HCT116 (cell line): Measurements from ENCODE around the gene SLC10A7. TPM values are rescaled to one million over a fixed set of nuclear protein-coding genes. Genes with fewer than 3 reads are reported as not detected.

Experiments used
- ATAC-seq: fragments of 200-7000 bp; cut with Tn5 transposase; 2 replicates; pipeline ENCODE4 v1.9.1; 2020; ENCODE audit warnings: mild to moderate bottlenecking, moderate library complexity
- BruUV-seq: library from RNA; stranded (reverse); fragments of 400-500 nt; replicated peaks from 2 replicates; lab custom pipeline; 2021; lab: Mats Ljungman, UMichigan
- CTCF ChIA-PET: fragments of 300-600 bp; sonication (Branson Sonifier 250); formaldehyde crosslinking; loops from one replicate; lab custom pipeline; 2021; ENCODE audit warnings: antibody characterized with exemption; lab: Charles Lee
- POLR2A ChIA-PET: fragments of 300-600, 350-600 bp; sonication (Branson Sonifier 250); formaldehyde crosslinking; loops from one replicate; lab custom pipeline; 2021; ENCODE audit warnings: antibody characterized with exemption; lab: Charles Lee
- RAD21 ChIA-PET, 2 experiments: fragments of 300-600 bp; sonication (Branson Sonifier 250); formaldehyde crosslinking; loops; one replicate each; lab custom pipeline; 2023; ENCODE audit warnings: low total read pairs in 2 of 2; ENCODE audit not compliant: uncharacterized antibody in 2 of 2, unreplicated experiment in 2 of 2, low non-redundant PET in 1 of 2; lab: Charles Lee
- DNase-seq: peaks from one replicate; pipeline ENCODE4 v3.0.0-alpha.2; 2010; ENCODE audit warnings: low read depth, low spot score
- H2AFZ ChIP-seq: fragments of 200-600 bp; shearing (Covaris generic), sonication (generic); 2 replicates; pipeline ENCODE4 v1.6.1; 2017; ENCODE audit warnings: low read depth, mixed run types, mixed read lengths, antibody characterized with exemption, low read length; ENCODE audit not compliant: poor library complexity, severe bottlenecking
- H3K27ac ChIP-seq: 2 replicates; pipeline ENCODE4 v1.5.1; 2012; ENCODE audit warnings: low read depth, low read length
- H3K27me3 ChIP-seq: fragments of 200-600 bp; sonication (generic); 2 replicates; pipeline ENCODE4 v1.6.1; 2016; ENCODE audit warnings: mixed run types, low read length, mixed read lengths; ENCODE audit not compliant: insufficient read depth
- H3K36me3 ChIP-seq, 2 experiments: fragments of 200-500 bp in 1 of 2; fragments of 200-600 bp in 1 of 2; sonication (Bioruptor generic) in 1 of 2; sonication (generic) in 1 of 2; 2 replicates each; pipeline versions ENCODE4 v1.5.1 to v1.6.1; 2014 to 2016; ENCODE audit warnings: low read length in 2 of 2, inconsistent platforms in 1 of 2, mixed read lengths in 1 of 2, mixed run types in 1 of 2; ENCODE audit not compliant: insufficient read depth in 2 of 2, control insufficient read depth in 1 of 2
- H3K4me1 ChIP-seq, 2 experiments: fragments of 200-600 bp in 1 of 2; sonication (generic) in 1 of 2; 2 replicates each; pipeline versions ENCODE4 v1.5.1 to v1.6.1; 2012 to 2017; ENCODE audit warnings: low read length in 2 of 2, inconsistent platforms in 1 of 2, mild to moderate bottlenecking in 1 of 2, mixed read lengths in 1 of 2, mixed run types in 1 of 2, moderate library complexity in 1 of 2; ENCODE audit not compliant: insufficient read depth in 2 of 2, control insufficient read depth in 1 of 2
- H3K4me2 ChIP-seq: fragments of 200-600 bp; sonication (generic); 2 replicates; pipeline ENCODE4 v1.6.1; 2017; ENCODE audit warnings: mixed run types, low read length, mixed read lengths
- H3K4me3 ChIP-seq, 2 experiments: fragments of 200-600 bp in 1 of 2; sonication (generic) in 1 of 2; replicated peaks in 1 of 2; 2 replicates each; pipeline ENCODE4 v1.5.1; 2011 to 2016; ENCODE audit warnings: low read length in 2 of 2, control low read depth in 1 of 2, low read depth in 1 of 2, mild to moderate bottlenecking in 1 of 2, mixed read lengths in 1 of 2, mixed run types in 1 of 2
- H3K79me2 ChIP-seq: fragments of 200-600 bp; sonication (generic); 2 replicates; pipeline ENCODE4 v1.6.1; 2017; ENCODE audit warnings: mild to moderate bottlenecking, mixed run types, low read length, moderate library complexity, mixed read lengths; ENCODE audit not compliant: insufficient read depth
- H3K9ac ChIP-seq: fragments of 200-600 bp; sonication (generic); 2 replicates; pipeline ENCODE4 v1.6.1; 2016; ENCODE audit warnings: low read length, mixed read lengths
- H3K9me2 ChIP-seq: fragments of 200-600 bp; sonication (generic), shearing (Covaris generic); 2 replicates; pipeline ENCODE4 v1.6.1; 2017; ENCODE audit warnings: mixed run types, mild to moderate bottlenecking, moderate library complexity; ENCODE audit not compliant: insufficient read depth
- H3K9me3 ChIP-seq, 2 experiments: fragments of 200-500 bp in 1 of 2; fragments of 200-600 bp in 1 of 2; sonication (Bioruptor generic) in 1 of 2; sonication (generic) in 1 of 2; 2 replicates each; pipeline ENCODE4 v1.6.1; 2014 to 2017; ENCODE audit warnings: low read length in 2 of 2, mixed read lengths in 2 of 2, inconsistent platforms in 1 of 2, low read depth in 1 of 2, mild to moderate bottlenecking in 1 of 2, mixed run types in 1 of 2, moderate library complexity in 1 of 2; ENCODE audit not compliant: control insufficient read depth in 1 of 2, insufficient read depth in 1 of 2
- H4K20me1 ChIP-seq: fragments of 200-600 bp; sonication (generic), shearing (Covaris generic); 2 replicates; pipeline ENCODE4 v1.6.1; 2017; ENCODE audit warnings: mixed run types, mild to moderate bottlenecking, moderate library complexity; ENCODE audit not compliant: insufficient read depth
- CBX3 ChIP-seq: IDR thresholded peaks from 2 replicates; pipeline ENCODE4 v1.6.1; 2012; ENCODE audit warnings: low read depth
- CEBPB ChIP-seq: IDR thresholded peaks from 2 replicates; pipeline ENCODE4 v1.6.1; 2012; ENCODE audit warnings: low read depth
- EGR1 ChIP-seq: IDR thresholded peaks from 2 replicates; pipeline ENCODE4 v1.6.1; 2012; ENCODE audit warnings: low read depth
- ELF1 ChIP-seq: IDR thresholded peaks from 2 replicates; pipeline ENCODE4 v1.6.1; 2012; ENCODE audit warnings: low read depth, borderline replicate concordance
- EZH2phosphoT487 ChIP-seq: fragments of 200-600 bp; IDR thresholded peaks from 2 replicates; pipeline ENCODE4 v1.6.1; 2018; ENCODE audit warnings: antibody characterized with exemption, borderline replicate concordance
- FOSL1 ChIP-seq: IDR thresholded peaks from 2 replicates; pipeline ENCODE4 v1.6.1; 2012; ENCODE audit warnings: low read depth
- JUND ChIP-seq: IDR thresholded peaks from 2 replicates; pipeline ENCODE4 v1.6.1; 2012
- POLR2A ChIP-seq: IDR thresholded peaks from 2 replicates; pipeline ENCODE4 v1.7.0; 2011; ENCODE audit warnings: borderline replicate concordance; ENCODE audit not compliant: insufficient read depth, insufficient read length; ENCODE audit errors: extremely low read depth
- RAD21 ChIP-seq: IDR thresholded peaks from 2 replicates; pipeline ENCODE4 v1.6.1; 2012; ENCODE audit warnings: low read depth, mild to moderate bottlenecking
- SIN3A ChIP-seq: IDR thresholded peaks from 2 replicates; pipeline ENCODE4 v1.6.1; 2012; ENCODE audit warnings: low read depth
- SP1 ChIP-seq: IDR thresholded peaks from 2 replicates; pipeline ENCODE4 v1.6.1; 2012; ENCODE audit warnings: low read depth
- SRF ChIP-seq: IDR thresholded peaks from 2 replicates; pipeline ENCODE4 v1.6.1; 2012; ENCODE audit warnings: low read depth
- YY1 ChIP-seq: IDR thresholded peaks from 2 replicates; pipeline ENCODE4 v1.6.1; 2011; ENCODE audit warnings: low read length, low read depth, moderate library complexity, mild to moderate bottlenecking; ENCODE audit not compliant: insufficient replicate concordance; ENCODE audit errors: extremely low read depth
- ZFX ChIP-seq: fragments of 450-650 bp; IDR thresholded peaks from 2 replicates; pipeline ENCODE4 v1.6.1; 2017
- ZNF274 ChIP-seq: fragments of 200-500 bp; sonication (Bioruptor generic); IDR thresholded peaks from 2 replicates; pipeline ENCODE4 v1.6.1; 2014; ENCODE audit warnings: mild to moderate bottlenecking, low read depth, low read length, inconsistent platforms
- intact Hi-C: fragments of 100-400 bp; cut with micrococcal nuclease; formaldehyde crosslinking; loops from 2 replicates; pipeline ENCODE4 v1.10.0; 2022
- total RNA-seq: library from RNA; stranded (reverse); gene quantifications from one replicate; pipeline ENCODE4 v1.2.1, GENCODE V29; 2021; ENCODE audit not compliant: unreplicated experiment
- TF ChIP-seq, protein P1 (sequence below): IDR thresholded peaks from 2 replicates; pipeline ENCODE4 v1.6.1; 2012
- TF ChIP-seq, protein P2 (sequence below), 3 experiments: fragments of 200-600 bp in 1 of 3; sonication (generic) in 1 of 3; IDR thresholded peaks in 2 of 3; conservative IDR thresholded peaks in 1 of 3; 2 replicates each; pipeline ENCODE4 v1.5.1; 2012 to 2017; ENCODE audit warnings: low read depth in 2 of 3, low read length in 2 of 3, antibody characterized with exemption in 1 of 3, borderline replicate concordance in 1 of 3, control low read depth in 1 of 3, mild to moderate bottlenecking in 1 of 3, mixed read lengths in 1 of 3, mixed run types in 1 of 3, moderate library complexity in 1 of 3; ENCODE audit not compliant: insufficient read depth in 1 of 3
- TF ChIP-seq, protein P3 (sequence below): IDR thresholded peaks from 2 replicates; pipeline ENCODE4 v1.6.1; 2012; ENCODE audit warnings: low read depth
- TF ChIP-seq, protein P4 (sequence below): IDR thresholded peaks from 2 replicates; pipeline ENCODE4 v1.6.1; 2012
- TF ChIP-seq, protein P5 (sequence below): IDR thresholded peaks from 2 replicates; pipeline ENCODE4 v1.6.1; 2011; ENCODE audit warnings: mild to moderate bottlenecking, low read length, moderate library complexity; ENCODE audit not compliant: insufficient replicate concordance; ENCODE audit errors: extremely low read depth

The SLC10A7 gene
- total RNA-seq, 1 experiment from 2014 or later = 5.5 TPM

DNA sequence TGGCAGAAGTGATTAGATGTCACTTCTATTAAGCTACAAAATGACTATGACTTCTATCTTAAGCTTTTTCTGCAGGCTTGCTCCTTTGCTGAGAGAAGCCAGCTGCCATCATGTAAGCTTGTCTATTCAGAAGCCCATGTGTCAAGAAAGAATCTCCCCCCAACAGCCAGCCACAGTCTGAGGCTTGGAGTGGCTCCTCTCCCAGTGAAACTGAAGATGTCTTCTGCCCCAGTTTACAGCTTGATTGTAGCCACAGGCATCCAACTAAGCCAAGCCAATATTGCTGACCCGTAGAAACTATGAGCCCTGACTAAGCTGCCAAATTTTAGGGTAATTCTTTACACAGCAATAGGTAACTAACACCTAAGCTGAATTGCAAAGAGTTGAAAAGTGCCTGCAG lies 26.7 kb upstream of the SLC10A7 start:
- RAD21 ChIA-PET = no interaction called here
- no peaks in the 10 kb centered on the region for H4K20me1 ChIP-seq
- H2AFZ ChIP-seq = no peak overlapping the region
- ATAC-seq = no peak
- no TSS peak for BruUV-seq
- intact Hi-C loops = no loop called here
- no peaks in the 10 kb centered on the region for H3K9me3 ChIP-seq
- no peak overlapping the region for H3K27ac ChIP-seq
- no peaks in the 10 kb centered on the region for H3K36me3 ChIP-seq
- H3K4me1 ChIP-seq = no peaks in the 10 kb centered on the region
- TF ChIP-seq, protein P1, sequence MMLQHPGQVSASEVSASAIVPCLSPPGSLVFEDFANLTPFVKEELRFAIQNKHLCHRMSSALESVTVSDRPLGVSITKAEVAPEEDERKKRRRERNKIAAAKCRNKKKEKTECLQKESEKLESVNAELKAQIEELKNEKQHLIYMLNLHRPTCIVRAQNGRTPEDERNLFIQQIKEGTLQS = no peak
- TF ChIP-seq CEBPB (no peak), RAD21 (no peak), FOSL1 (no peak), SIN3A (no peak), ELF1 (no peak), ZNF274 (no peak), JUND (no peak), SP1 (no peak), YY1 (no peak), EGR1 (no peak), ZFX (no peak), CBX3 (no peak), SRF (no peak), EZH2phosphoT487 (no peak), POLR2A (no peak)
- TF ChIP-seq, protein P2, sequence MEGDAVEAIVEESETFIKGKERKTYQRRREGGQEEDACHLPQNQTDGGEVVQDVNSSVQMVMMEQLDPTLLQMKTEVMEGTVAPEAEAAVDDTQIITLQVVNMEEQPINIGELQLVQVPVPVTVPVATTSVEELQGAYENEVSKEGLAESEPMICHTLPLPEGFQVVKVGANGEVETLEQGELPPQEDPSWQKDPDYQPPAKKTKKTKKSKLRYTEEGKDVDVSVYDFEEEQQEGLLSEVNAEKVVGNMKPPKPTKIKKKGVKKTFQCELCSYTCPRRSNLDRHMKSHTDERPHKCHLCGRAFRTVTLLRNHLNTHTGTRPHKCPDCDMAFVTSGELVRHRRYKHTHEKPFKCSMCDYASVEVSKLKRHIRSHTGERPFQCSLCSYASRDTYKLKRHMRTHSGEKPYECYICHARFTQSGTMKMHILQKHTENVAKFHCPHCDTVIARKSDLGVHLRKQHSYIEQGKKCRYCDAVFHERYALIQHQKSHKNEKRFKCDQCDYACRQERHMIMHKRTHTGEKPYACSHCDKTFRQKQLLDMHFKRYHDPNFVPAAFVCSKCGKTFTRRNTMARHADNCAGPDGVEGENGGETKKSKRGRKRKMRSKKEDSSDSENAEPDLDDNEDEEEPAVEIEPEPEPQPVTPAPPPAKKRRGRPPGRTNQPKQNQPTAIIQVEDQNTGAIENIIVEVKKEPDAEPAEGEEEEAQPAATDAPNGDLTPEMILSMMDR (IDR thresholded peaks at IDR 0.05 in 2 of 3, conservative IDR thresholded peaks at IDR 0.05 in 1 of 3; ENCODE audit: borderline replicate concordance in 1 of 3, insufficient read depth in 1 of 3, low read depth in 2 of 3, low read length in 2 of 3) = no peak
- TF ChIP-seq, protein P3, sequence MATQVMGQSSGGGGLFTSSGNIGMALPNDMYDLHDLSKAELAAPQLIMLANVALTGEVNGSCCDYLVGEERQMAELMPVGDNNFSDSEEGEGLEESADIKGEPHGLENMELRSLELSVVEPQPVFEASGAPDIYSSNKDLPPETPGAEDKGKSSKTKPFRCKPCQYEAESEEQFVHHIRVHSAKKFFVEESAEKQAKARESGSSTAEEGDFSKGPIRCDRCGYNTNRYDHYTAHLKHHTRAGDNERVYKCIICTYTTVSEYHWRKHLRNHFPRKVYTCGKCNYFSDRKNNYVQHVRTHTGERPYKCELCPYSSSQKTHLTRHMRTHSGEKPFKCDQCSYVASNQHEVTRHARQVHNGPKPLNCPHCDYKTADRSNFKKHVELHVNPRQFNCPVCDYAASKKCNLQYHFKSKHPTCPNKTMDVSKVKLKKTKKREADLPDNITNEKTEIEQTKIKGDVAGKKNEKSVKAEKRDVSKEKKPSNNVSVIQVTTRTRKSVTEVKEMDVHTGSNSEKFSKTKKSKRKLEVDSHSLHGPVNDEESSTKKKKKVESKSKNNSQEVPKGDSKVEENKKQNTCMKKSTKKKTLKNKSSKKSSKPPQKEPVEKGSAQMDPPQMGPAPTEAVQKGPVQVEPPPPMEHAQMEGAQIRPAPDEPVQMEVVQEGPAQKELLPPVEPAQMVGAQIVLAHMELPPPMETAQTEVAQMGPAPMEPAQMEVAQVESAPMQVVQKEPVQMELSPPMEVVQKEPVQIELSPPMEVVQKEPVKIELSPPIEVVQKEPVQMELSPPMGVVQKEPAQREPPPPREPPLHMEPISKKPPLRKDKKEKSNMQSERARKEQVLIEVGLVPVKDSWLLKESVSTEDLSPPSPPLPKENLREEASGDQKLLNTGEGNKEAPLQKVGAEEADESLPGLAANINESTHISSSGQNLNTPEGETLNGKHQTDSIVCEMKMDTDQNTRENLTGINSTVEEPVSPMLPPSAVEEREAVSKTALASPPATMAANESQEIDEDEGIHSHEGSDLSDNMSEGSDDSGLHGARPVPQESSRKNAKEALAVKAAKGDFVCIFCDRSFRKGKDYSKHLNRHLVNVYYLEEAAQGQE = no peak
- TF ChIP-seq, protein P4, sequence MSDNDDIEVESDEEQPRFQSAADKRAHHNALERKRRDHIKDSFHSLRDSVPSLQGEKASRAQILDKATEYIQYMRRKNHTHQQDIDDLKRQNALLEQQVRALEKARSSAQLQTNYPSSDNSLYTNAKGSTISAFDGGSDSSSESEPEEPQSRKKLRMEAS = no peak
- TF ChIP-seq, protein P5, sequence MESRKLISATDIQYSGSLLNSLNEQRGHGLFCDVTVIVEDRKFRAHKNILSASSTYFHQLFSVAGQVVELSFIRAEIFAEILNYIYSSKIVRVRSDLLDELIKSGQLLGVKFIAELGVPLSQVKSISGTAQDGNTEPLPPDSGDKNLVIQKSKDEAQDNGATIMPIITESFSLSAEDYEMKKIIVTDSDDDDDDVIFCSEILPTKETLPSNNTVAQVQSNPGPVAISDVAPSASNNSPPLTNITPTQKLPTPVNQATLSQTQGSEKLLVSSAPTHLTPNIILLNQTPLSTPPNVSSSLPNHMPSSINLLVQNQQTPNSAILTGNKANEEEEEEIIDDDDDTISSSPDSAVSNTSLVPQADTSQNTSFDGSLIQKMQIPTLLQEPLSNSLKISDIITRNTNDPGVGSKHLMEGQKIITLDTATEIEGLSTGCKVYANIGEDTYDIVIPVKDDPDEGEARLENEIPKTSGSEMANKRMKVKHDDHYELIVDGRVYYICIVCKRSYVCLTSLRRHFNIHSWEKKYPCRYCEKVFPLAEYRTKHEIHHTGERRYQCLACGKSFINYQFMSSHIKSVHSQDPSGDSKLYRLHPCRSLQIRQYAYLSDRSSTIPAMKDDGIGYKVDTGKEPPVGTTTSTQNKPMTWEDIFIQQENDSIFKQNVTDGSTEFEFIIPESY = no peak
- TF ChIP-seq, all 23 proteins: peak for 0
- ChIA-PET POLR2A (no interaction called here), CTCF (no interaction called here)
- Histone ChIP-seq H3K9ac (no peak overlapping the region), H3K27me3 (no peaks in the 10 kb centered on the region; the same call in 1 of the 2 replicates), H3K4me3 (no peak overlapping the region), H3K79me2 (no peaks in the 10 kb centered on the region), H3K4me2 (no peak overlapping the region), H3K9me2 (no peaks in the 10 kb centered on the region)
- DNase-seq = no peak
